DOHH2 (cell line): ENCODE results near the gene ARTN.

ENCODE experiments used
- H3F3A ChIP-seq: fragments of 200-600 bp; sonication (generic), shearing (Covaris generic); 2 replicates; pipeline ENCODE4 v1.6.0; 2016; ENCODE audit warnings: antibody characterized with exemption, mild to moderate bottlenecking; ENCODE audit not compliant: control insufficient read depth, insufficient read depth
- H3K27ac ChIP-seq: fragments of 200-600 bp; sonication (generic); 2 replicates; pipeline ENCODE4 v1.5.1; 2014; ENCODE audit warnings: low read depth, mild to moderate bottlenecking, low read length, moderate library complexity
- H3K27me3 ChIP-seq: fragments of 200-600 bp; sonication (generic); 2 replicates; pipeline ENCODE4 v1.6.1; 2014; ENCODE audit warnings: mild to moderate bottlenecking, low read length, mixed read lengths; ENCODE audit not compliant: control insufficient read depth
- H3K36me3 ChIP-seq: fragments of 200-600 bp; sonication (generic); 2 replicates; pipeline ENCODE4 v1.6.1; 2014; ENCODE audit warnings: mild to moderate bottlenecking, low read length, moderate library complexity, mixed read lengths; ENCODE audit not compliant: control insufficient read depth
- H3K4me1 ChIP-seq: fragments of 200-600 bp; sonication (generic); 2 replicates; pipeline ENCODE4 v1.6.1; 2014; ENCODE audit warnings: mild to moderate bottlenecking, low read length, mixed read lengths; ENCODE audit not compliant: control insufficient read depth
- H3K4me2 ChIP-seq: fragments of 200-600 bp; sonication (generic); 2 replicates; pipeline ENCODE4 v1.6.0; 2014; ENCODE audit warnings: mild to moderate bottlenecking, low read length, moderate library complexity
- H3K4me3 ChIP-seq: fragments of 200-600 bp; sonication (generic); 2 replicates; pipeline ENCODE4 v1.5.1; 2014; ENCODE audit warnings: mild to moderate bottlenecking, low read length, mixed read lengths
- H3K79me2 ChIP-seq: fragments of 200-600 bp; sonication (generic); 2 replicates; pipeline ENCODE4 v1.6.1; 2014; ENCODE audit warnings: mild to moderate bottlenecking, low read length, mixed read lengths; ENCODE audit not compliant: control insufficient read depth
- H3K9me2 ChIP-seq: fragments of 200-600 bp; sonication (generic); replicated peaks from 2 replicates; pipeline ENCODE4 v1.6.1; 2014; ENCODE audit warnings: mild to moderate bottlenecking, low read length, mixed read lengths; ENCODE audit not compliant: control insufficient read depth
- H3K9me3 ChIP-seq: fragments of 200-600 bp; sonication (generic); 2 replicates; pipeline ENCODE4 v1.6.1; 2014; ENCODE audit warnings: antibody characterized with exemption, low read length, mixed read lengths; ENCODE audit not compliant: control insufficient read depth, insufficient read depth
- H4K20me1 ChIP-seq: fragments of 200-600 bp; sonication (generic); 2 replicates; pipeline ENCODE4 v1.6.0; 2014; ENCODE audit warnings: low read depth, mild to moderate bottlenecking, antibody characterized with exemption, low read length, moderate library complexity; ENCODE audit not compliant: control insufficient read depth, insufficient read depth
- EZH2phosphoT487 ChIP-seq: fragments of 200-600 bp; sonication (generic); IDR thresholded peaks from 2 replicates; pipeline ENCODE4 v1.6.1; 2017; ENCODE audit warnings: borderline replicate concordance, mild to moderate bottlenecking, antibody characterized with exemption, low read length, moderate library complexity, mixed read lengths
- TF ChIP-seq, protein P1 (sequence below): fragments of 200-600 bp; sonication (generic); IDR thresholded peaks from one replicate; pipeline ENCODE4 v1.5.1; 2014; ENCODE audit warnings: antibody characterized with exemption, mild to moderate bottlenecking, low read depth, low read length; ENCODE audit not compliant: poor library complexity, severe bottlenecking

The ARTN gene

DNA sequence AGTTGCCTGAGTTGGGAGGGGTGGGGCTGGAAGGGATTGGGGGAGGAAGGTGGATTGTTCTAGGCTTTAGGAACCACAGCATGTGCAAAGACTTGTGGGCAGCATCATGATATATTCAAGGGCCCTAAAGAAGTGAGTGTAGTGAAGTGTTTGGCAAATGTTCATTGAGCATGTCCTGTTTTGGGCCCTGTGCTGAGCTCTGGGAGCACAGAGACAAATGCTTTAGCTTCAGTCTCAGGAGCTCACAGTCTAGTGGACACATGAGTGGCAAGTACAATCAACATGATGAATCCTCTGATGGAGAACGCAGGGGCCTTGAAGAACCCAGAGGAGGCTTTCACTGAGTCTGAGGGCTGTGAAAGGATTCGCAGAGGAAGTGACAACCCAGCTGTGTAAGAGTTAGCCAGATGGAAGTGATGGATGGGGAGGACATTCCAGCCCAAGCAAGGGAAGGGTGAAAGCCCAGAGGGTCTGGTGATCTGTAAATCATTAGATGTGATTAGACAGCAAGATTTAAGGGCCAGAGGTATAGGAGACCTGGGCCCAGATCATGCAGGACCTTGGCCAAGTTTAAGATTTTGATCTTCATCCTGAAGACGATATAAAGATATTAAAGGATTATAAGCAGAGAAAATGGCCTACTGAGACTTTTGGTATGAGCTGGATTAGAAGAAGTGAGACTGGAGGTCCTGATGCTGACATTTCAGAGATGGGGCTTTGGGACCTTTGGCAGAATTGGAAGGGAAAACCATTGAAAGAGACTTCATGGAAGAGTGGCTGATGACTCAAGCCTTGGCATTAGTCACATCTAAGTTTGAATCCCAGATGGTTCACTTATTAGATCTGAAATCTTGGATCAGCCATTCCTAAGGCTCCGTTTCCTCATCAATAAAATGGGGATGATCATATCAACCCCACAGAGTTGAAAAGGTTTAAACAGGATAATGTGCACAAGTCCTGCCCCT, 17.7 kb downstream of the ARTN start:
- Histone ChIP-seq H3K79me2 (peaks cover 46% of the 10 kb centered on the region), H3K4me2 (no peak overlapping the region), H4K20me1 (no peaks in the 10 kb centered on the region), H3K36me3 (peaks cover 24% of the 10 kb centered on the region), H3K27ac (no peak overlapping the region), H3K27me3 (no peaks in the 10 kb centered on the region), H3K9me3 (no peaks in the 10 kb centered on the region), H3F3A (no peaks in the 10 kb centered on the region), H3K9me2 (no peaks in the 10 kb centered on the region), H3K4me1 (peaks cover 15% of the 10 kb centered on the region), H3K4me3 (no peak overlapping the region)
- TF ChIP-seq, protein P1, sequence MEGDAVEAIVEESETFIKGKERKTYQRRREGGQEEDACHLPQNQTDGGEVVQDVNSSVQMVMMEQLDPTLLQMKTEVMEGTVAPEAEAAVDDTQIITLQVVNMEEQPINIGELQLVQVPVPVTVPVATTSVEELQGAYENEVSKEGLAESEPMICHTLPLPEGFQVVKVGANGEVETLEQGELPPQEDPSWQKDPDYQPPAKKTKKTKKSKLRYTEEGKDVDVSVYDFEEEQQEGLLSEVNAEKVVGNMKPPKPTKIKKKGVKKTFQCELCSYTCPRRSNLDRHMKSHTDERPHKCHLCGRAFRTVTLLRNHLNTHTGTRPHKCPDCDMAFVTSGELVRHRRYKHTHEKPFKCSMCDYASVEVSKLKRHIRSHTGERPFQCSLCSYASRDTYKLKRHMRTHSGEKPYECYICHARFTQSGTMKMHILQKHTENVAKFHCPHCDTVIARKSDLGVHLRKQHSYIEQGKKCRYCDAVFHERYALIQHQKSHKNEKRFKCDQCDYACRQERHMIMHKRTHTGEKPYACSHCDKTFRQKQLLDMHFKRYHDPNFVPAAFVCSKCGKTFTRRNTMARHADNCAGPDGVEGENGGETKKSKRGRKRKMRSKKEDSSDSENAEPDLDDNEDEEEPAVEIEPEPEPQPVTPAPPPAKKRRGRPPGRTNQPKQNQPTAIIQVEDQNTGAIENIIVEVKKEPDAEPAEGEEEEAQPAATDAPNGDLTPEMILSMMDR, result no peak
- no peak for TF ChIP-seq EZH2phosphoT487

DNA sequence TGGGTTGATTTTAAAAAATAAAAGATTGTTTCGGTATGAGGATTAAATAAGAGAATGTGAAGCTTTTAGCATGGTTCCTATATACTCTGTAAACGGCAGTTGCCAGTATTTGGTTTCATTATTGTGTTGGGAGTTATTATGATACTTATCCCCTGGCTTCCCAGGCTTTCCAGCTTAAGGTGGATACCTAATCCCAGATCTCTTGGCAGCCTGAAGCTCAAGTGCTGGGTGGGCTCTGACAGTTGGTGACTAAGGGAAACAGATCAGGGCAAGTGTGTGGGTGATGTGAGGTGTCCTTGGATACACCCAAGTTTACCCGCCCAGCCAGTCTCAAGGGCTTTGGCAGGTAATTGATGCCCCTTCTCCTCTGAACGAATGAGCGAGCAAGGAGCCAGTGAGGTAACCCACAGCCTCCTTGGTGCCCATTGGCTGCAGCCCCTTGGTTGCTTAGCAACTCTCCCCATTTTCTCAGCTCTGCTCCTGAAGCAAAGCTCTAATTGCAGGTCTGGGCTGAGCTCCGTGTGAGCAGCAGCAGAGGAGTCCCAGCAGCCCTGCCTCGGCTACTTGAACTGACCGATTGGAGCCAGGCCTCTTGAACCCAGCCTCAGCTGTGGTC, 19.2 kb downstream of the ARTN start:
- Histone ChIP-seq H3K4me2 (no peak overlapping the region), H3K79me2 (peaks cover 36% of the 10 kb centered on the region), H3K27ac (no peak overlapping the region), H3K27me3 (no peaks in the 10 kb centered on the region), H4K20me1 (no peaks in the 10 kb centered on the region), H3F3A (no peaks in the 10 kb centered on the region), H3K4me1 (peaks cover 9% of the 10 kb centered on the region), H3K4me3 (no peak overlapping the region), H3K36me3 (peaks cover 30% of the 10 kb centered on the region), H3K9me2 (no peaks in the 10 kb centered on the region), H3K9me3 (no peaks in the 10 kb centered on the region)
- TF ChIP-seq, protein P1, result no peak

DNA sequence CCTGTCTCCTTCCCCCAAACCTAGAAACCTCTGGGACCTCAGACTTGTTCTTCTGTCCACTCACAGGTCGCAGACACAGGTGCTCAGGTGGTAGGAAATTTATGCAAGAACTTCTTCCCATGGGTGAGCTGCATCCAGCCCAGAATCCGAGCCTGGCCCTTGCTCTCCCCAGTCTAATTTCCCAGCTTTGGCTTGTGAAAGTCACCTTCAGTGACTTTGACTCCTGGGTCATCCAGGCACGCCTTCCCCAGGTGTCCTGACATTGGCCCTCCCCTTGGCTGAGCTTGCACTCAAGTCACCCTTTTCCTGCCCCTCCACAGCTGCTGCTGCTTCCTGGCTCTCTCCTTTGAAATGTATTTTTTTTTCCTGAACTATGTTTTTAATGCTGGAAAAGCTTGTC, 19.8 kb downstream of the ARTN start:
- no peak overlapping the region for H3K4me2 ChIP-seq
- peaks cover 35% of the 10 kb centered on the region for H3K36me3 ChIP-seq
- TF ChIP-seq, protein P1, result no peak
- no peak for TF ChIP-seq EZH2phosphoT487
- H3K4me3 ChIP-seq, result no peak overlapping the region
- H3F3A ChIP-seq, result no peaks in the 10 kb centered on the region
- H3K27me3 ChIP-seq, result no peaks in the 10 kb centered on the region
- H3K27ac ChIP-seq, result no peak overlapping the region
- no peaks in the 10 kb centered on the region for H3K9me2 ChIP-seq
- peaks cover 4% of the 10 kb centered on the region for H3K4me1 ChIP-seq
- H3K79me2 ChIP-seq, result peaks cover 31% of the 10 kb centered on the region
- no peaks in the 10 kb centered on the region for H3K9me3 ChIP-seq
- no peaks in the 10 kb centered on the region for H4K20me1 ChIP-seq
